ENCODE measurements around the gene ARFIP2.

The ARFIP2 gene

GRCh38 chr11:6469599-6469998, 11.5 kb downstream of the ARFIP2 start:
- no peak for DNase-seq (ENCODE audit: low spot score)
- in situ Hi-C loops (cut with MboI; ENCODE audit: low sequenced_read_pairs, unreplicated experiment) = no loop called here
- no peak for TF ChIP-seq CTCF (IDR thresholded peaks at IDR 0.05; ENCODE audit: borderline replicate concordance, control extremely low read depth, extremely low read depth, insufficient read depth, missing control alignments)

GRCh38 chr11:6468712-6469495, 12.2 kb downstream of the ARFIP2 start:
- DNase-seq (ENCODE audit: low spot score) = peak; percentile 83
- TF ChIP-seq CTCF (IDR thresholded peaks at IDR 0.05; ENCODE audit: borderline replicate concordance, control extremely low read depth, extremely low read depth, insufficient read depth, missing control alignments) = no peak
- in situ Hi-C loops (cut with MboI; ENCODE audit: low sequenced_read_pairs, unreplicated experiment) = no loop called here

- no peak for DNase-seq (ENCODE audit: low spot score)
- in situ Hi-C loops (cut with MboI; ENCODE audit: low sequenced_read_pairs, unreplicated experiment) = no loop called here
- TF ChIP-seq CTCF (IDR thresholded peaks at IDR 0.05; ENCODE audit: borderline replicate concordance, control extremely low read depth, extremely low read depth, insufficient read depth, missing control alignments) = no peak
Measured at GRCh38 chr11:6459099-6459450, 22.1 kb downstream of the ARFIP2 start.

- TF ChIP-seq CTCF (IDR thresholded peaks at IDR 0.05; ENCODE audit: borderline replicate concordance, control extremely low read depth, extremely low read depth, insufficient read depth, missing control alignments) = no peak
- in situ Hi-C loops (cut with MboI; ENCODE audit: low sequenced_read_pairs, unreplicated experiment) = no loop called here
- DNase-seq (ENCODE audit: low spot score) = no peak
Measured at GRCh38 chr11:6458352-6459098, 22.6 kb downstream of the ARFIP2 start.

- TF ChIP-seq CTCF (IDR thresholded peaks at IDR 0.05; ENCODE audit: borderline replicate concordance, control extremely low read depth, extremely low read depth, insufficient read depth, missing control alignments) = no peak
- in situ Hi-C loops (cut with MboI; ENCODE audit: low sequenced_read_pairs, unreplicated experiment) = no loop called here
- DNase-seq (ENCODE audit: low spot score) = no peak
Measured at GRCh38 chr11:6457581-6458320, 23.4 kb downstream of the ARFIP2 start.

- no peak for TF ChIP-seq CTCF (IDR thresholded peaks at IDR 0.05; ENCODE audit: borderline replicate concordance, control extremely low read depth, extremely low read depth, insufficient read depth, missing control alignments)
- DNase-seq (ENCODE audit: low spot score) = no peak
- in situ Hi-C loops (cut with MboI; ENCODE audit: low sequenced_read_pairs, unreplicated experiment) = no loop called here
Measured at GRCh38 chr11:6456361-6457073, 24.6 kb downstream of the ARFIP2 start.

All from GM13976 (cell line).